ENCODE data around the gene RPAIN.
A peak's percentile ranks its signal among the peaks of the same experiment; 100 is the strongest.

Gene RPAIN

GRCh38 chr17:5413682-5414081, 6.3 kb upstream of the RPAIN start (continued):
- no peak for TF ChIP-seq ZNF155 (tag by site-specific recombination; IDR thresholded peaks at IDR 0.05)
- TF ChIP-seq KLF17 (tag by site-specific recombination; IDR thresholded peaks at IDR 0.05), result peak; percentile 91
- TF ChIP-seq SP3 (tag by site-specific recombination; IDR thresholded peaks at IDR 0.05), result peak; percentile 31
- no peak for TF ChIP-seq KLF9 (tag by site-specific recombination; IDR thresholded peaks at IDR 0.05; ENCODE audit: low read depth)
- TF ChIP-seq SALL2 (tag by site-specific recombination; IDR thresholded peaks at IDR 0.05; ENCODE audit: borderline replicate concordance), result no peak
- peak; percentile 90 for TF ChIP-seq PRDM1 (tag by site-specific recombination; IDR thresholded peaks at IDR 0.05)
- no peak for TF ChIP-seq GLI4 (tag by site-specific recombination; IDR thresholded peaks at IDR 0.05)
- TF ChIP-seq ZNF19 (tag by site-specific recombination; IDR thresholded peaks at IDR 0.05; ENCODE audit: low read depth), result no peak
- no peak for TF ChIP-seq YY2 (tag by site-specific recombination; IDR thresholded peaks at IDR 0.05)
- TF ChIP-seq ZNF777 (tag by site-specific recombination; IDR thresholded peaks at IDR 0.05; ENCODE audit: borderline replicate concordance), result no peak
- no peak for TF ChIP-seq ZBTB21 (tag by site-specific recombination; IDR thresholded peaks at IDR 0.05)
- no peak for TF ChIP-seq ZNF488 (tag by site-specific recombination; IDR thresholded peaks at IDR 0.05)
- no peak for TF ChIP-seq ZNF433 (tag by site-specific recombination; IDR thresholded peaks at IDR 0.05; ENCODE audit: low read depth)
- TF ChIP-seq, protein P1, sequence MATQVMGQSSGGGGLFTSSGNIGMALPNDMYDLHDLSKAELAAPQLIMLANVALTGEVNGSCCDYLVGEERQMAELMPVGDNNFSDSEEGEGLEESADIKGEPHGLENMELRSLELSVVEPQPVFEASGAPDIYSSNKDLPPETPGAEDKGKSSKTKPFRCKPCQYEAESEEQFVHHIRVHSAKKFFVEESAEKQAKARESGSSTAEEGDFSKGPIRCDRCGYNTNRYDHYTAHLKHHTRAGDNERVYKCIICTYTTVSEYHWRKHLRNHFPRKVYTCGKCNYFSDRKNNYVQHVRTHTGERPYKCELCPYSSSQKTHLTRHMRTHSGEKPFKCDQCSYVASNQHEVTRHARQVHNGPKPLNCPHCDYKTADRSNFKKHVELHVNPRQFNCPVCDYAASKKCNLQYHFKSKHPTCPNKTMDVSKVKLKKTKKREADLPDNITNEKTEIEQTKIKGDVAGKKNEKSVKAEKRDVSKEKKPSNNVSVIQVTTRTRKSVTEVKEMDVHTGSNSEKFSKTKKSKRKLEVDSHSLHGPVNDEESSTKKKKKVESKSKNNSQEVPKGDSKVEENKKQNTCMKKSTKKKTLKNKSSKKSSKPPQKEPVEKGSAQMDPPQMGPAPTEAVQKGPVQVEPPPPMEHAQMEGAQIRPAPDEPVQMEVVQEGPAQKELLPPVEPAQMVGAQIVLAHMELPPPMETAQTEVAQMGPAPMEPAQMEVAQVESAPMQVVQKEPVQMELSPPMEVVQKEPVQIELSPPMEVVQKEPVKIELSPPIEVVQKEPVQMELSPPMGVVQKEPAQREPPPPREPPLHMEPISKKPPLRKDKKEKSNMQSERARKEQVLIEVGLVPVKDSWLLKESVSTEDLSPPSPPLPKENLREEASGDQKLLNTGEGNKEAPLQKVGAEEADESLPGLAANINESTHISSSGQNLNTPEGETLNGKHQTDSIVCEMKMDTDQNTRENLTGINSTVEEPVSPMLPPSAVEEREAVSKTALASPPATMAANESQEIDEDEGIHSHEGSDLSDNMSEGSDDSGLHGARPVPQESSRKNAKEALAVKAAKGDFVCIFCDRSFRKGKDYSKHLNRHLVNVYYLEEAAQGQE (tag by site-specific recombination; IDR thresholded peaks at IDR 0.05), result no peak
- TF ChIP-seq ZNF561 (tag by site-specific recombination; IDR thresholded peaks at IDR 0.05; ENCODE audit: borderline replicate concordance), result no peak
- no peak for TF ChIP-seq ZBTB7A (tag by site-specific recombination; IDR thresholded peaks at IDR 0.05; ENCODE audit: low read depth)
- TF ChIP-seq ZNF211 (tag by site-specific recombination; IDR thresholded peaks at IDR 0.05; ENCODE audit: low read depth), result no peak
- peak; percentile 26; the same call in 1 of the 2 replicates for TF ChIP-seq ZNF335 (tag by site-specific recombination; conservative IDR thresholded peaks at IDR 0.05)
- TF ChIP-seq ZBTB48 (tag by site-specific recombination; IDR thresholded peaks at IDR 0.05), result no peak
- no peak for TF ChIP-seq ZNF391 (tag by site-specific recombination; IDR thresholded peaks at IDR 0.05; ENCODE audit: borderline replicate concordance, low read depth)
- peak; percentile 45; the same call in 1 of the 2 replicates for TF ChIP-seq ZNF366 (tag by site-specific recombination; conservative IDR thresholded peaks at IDR 0.05)
- TF ChIP-seq ZNF146 (tag by site-specific recombination; IDR thresholded peaks at IDR 0.05), result peak; percentile 66
- no peak for TF ChIP-seq ZSCAN16 (tag by site-specific recombination; IDR thresholded peaks at IDR 0.05)
- TF ChIP-seq ZNF707 (tag by site-specific recombination; IDR thresholded peaks at IDR 0.05), result no peak
- TF ChIP-seq ZNF501 (tag by site-specific recombination; IDR thresholded peaks at IDR 0.05), result no peak

All from HEK293 (cell line).